Epithelial cell of proximal tubule (primary cell): ENCODE data around the gene PRELID1. TPM values are rescaled to one million over a fixed set of nuclear protein-coding genes. Genes with fewer than 3 reads are reported as not detected.

Source experiments
- DNase-seq: peaks from one replicate; pipeline ENCODE4 v3.0.0-alpha.2; 2011; ENCODE audit warnings: low read depth
- H3K4me3 ChIP-seq: 2 replicates; pipeline ENCODE4 v1.5.1; 2011; ENCODE audit warnings: low read depth, mild to moderate bottlenecking, low read length
- total RNA-seq: library from RNA; depleted of rRNA; stranded (reverse); fragments of >200 nt; gene quantifications from 2 replicates; pipeline ENCODE4 v1.2.3, GENCODE V29; 2015
- TF ChIP-seq, protein P1 (sequence below): conservative IDR thresholded peaks from 2 replicates; pipeline ENCODE4 v1.5.1; 2012; ENCODE audit warnings: low read depth, mild to moderate bottlenecking, low read length

PRELID1 gene
- total RNA-seq, 1 donor from 2014 or later = 150 TPM

DNA sequence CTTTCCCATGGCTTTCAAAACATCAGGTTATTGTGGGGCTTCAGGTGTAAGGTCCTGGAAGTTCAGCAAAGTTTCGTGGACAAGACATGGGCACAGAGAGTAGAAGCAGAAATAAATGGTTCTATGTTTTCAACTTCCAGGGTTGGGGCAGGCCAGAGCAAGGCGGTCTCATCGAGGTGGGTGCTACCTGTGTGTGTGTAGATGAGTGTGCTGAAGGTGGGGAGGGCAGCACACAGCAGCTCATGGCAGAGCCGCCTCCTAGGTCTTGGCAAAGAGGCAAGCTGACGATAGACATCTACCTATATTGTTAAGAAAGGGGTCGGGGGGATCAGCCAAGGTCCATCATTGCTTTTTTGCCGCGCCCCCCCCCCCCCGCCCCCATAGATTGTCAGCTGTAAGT is 3.9 kb upstream of the PRELID1 start:
- DNase-seq = no peak
- no peak overlapping the region for H3K4me3 ChIP-seq
- TF ChIP-seq, protein P1, sequence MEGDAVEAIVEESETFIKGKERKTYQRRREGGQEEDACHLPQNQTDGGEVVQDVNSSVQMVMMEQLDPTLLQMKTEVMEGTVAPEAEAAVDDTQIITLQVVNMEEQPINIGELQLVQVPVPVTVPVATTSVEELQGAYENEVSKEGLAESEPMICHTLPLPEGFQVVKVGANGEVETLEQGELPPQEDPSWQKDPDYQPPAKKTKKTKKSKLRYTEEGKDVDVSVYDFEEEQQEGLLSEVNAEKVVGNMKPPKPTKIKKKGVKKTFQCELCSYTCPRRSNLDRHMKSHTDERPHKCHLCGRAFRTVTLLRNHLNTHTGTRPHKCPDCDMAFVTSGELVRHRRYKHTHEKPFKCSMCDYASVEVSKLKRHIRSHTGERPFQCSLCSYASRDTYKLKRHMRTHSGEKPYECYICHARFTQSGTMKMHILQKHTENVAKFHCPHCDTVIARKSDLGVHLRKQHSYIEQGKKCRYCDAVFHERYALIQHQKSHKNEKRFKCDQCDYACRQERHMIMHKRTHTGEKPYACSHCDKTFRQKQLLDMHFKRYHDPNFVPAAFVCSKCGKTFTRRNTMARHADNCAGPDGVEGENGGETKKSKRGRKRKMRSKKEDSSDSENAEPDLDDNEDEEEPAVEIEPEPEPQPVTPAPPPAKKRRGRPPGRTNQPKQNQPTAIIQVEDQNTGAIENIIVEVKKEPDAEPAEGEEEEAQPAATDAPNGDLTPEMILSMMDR = no peak

DNA sequence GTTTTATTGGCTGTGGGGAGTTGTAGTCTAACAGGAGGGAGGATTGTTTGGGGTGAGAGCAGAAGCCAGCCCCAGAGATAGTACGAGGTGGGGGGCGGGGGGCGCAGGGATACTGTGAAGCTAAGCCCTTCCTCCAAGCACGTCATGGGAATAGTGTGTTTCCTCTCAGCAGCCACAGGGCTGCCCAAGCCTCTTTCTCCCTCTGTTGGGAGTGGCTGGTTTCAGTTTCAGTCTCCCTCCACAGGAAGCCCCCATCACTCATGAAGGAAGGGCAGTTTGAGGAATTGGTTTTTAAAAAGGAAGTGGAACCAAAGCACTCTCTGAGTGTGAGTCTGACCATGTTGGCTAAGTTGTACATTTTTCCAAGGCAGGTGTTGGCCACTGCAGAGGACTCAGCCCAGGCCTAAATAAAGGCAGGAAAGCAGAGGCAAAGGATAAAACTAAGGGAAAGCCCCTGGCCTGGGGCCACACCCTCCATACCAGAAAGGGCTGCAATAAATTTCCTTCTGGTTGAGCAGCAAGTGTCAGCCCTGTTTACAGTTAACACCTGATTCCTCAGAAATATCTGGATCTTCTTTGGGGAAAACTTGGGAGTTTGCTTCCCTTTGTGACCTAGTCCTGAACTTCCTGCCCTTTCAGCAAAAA is 3.2 kb upstream of the PRELID1 start:
- TF ChIP-seq, protein P1 = peak; percentile 16
- no peak overlapping the region for H3K4me3 ChIP-seq
- no peak for DNase-seq

DNA sequence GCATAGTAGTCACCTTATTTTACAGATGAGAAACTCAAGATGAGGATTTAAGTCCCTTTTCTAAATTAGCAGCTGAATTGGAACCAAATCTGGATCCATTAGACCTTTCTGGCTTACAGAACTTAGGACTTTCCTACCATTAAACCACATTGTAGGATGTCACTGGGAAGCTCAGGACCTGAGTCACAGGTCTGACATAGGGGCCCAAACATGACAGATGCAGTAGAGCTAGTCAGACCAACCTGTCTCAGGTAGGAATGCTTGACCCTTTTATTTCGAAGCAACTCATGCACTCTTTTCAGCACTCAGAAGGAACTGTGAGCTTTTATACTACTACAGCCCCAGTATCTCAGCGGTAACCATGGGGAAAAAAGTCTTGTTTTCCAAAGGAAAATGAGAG is 2.6 kb upstream of the PRELID1 start:
- no peak overlapping the region for H3K4me3 ChIP-seq
- DNase-seq = no peak
- TF ChIP-seq, protein P1 = no peak

DNA sequence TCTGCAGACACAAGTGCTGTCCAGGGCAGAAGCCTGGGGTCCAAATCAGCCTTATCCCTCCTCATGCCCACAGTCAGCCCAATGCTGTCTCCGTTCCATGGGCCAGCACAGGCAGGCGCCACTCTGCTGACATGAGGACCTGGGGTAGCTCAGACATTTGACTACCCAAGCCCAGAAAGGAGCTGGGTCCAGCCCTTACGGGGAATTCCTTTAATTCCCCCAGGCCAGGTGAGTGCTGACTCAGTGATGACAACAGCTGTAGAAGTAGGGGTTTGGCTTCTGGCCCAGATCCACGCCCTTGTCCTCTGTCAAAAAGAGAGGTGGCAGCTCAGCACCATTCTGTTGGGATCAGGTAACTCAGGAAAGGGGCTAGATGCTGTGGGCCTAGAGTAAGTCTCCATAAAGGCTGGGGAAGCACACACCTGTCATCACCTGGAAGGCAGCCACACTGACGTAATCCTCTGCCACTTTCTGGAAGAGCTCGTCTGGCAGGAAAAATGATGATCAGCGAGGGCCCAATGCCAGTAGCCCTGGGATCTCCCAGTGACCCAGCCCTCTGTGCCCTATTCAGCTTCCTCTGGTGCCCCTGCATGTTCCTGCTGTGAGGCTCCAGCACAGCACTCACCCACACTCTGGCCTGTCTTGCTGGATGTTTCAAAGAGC is 2.0 kb upstream of the PRELID1 start:
- DNase-seq = no peak
- H3K4me3 ChIP-seq = no peak overlapping the region
- TF ChIP-seq, protein P1 = no peak

DNA sequence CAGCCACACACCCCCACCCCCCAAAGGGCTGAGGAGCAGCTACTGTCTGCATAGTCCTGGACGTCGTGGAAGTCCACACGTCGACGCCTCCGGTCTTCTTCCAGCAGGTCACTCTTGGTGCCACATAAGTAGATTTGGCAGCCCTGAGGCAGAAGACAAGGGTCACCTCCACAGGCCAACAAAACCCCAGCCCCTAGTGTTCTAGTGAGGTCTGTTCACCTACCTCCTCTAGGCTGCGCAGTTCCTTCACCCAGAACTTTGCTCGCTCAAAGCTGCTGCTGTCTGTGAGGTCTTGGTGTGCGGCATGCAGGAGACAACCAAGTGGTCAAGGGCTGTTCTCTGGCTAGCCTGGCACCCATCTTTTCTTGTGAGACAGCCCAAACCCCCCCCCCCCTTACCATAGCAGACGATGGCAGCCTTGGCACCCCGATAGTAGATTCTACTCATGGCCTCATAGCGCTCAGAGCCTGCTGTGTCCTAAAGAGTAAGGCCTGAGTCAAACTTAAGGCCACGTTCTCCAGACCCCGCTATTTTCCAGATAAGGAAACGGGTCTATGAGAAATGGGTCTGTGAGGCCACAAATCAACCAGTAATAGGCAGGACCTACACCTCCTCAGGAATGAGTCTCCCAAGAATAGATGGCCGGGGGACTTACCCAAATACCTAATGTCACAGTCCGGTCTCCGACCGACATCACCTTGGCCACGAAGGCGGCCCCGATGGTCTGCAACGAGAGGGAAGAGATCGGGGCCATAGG is 1.1 kb upstream of the PRELID1 start:
- TF ChIP-seq, protein P1 = peak; percentile 23
- H3K4me3 ChIP-seq = peak overlapping the region; percentile 99
- no peak for DNase-seq

DNA sequence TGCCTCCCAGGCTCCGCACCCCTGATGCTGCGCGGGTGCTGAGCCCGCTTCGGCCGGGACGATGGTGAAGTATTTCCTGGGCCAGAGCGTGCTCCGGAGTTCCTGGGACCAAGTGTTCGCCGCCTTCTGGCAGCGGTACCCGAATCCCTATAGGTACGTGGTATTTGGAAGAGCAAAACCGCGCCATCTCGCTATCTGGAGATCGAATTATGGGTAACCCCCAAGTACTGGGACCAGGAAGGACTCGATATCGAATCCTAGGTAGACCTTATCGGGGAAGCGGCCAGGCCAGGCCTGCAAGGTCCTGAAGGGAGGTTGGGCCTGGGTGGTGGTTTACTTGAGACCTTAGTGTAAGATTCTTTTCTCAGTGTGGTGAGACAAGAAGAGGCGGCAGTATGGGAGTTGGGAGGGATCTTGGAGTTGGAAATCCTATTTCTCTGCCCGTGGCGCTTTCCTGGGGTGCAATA is 359 bp downstream of the PRELID1 start:
- TF ChIP-seq, protein P1 = no peak
- peak overlapping the region; percentile 99 for H3K4me3 ChIP-seq
- no peak for DNase-seq
